NCI-H2107 treated with DMSO at 0.1 percent for 48 hours (cell line): ENCODE results near the gene CCDC15.
"Not testable (repeated sequence)": the region's sequence is repeated elsewhere in the genome, so short reads cannot be mapped to it uniquely, and the experiment has no call there.

Experiments
- DNase-seq: peaks from one replicate; lab custom pipeline; 2025; ENCODE audit not compliant: unreplicated experiment; lab: John Stamatoyannopoulos, UW

CCDC15 gene

DNA sequence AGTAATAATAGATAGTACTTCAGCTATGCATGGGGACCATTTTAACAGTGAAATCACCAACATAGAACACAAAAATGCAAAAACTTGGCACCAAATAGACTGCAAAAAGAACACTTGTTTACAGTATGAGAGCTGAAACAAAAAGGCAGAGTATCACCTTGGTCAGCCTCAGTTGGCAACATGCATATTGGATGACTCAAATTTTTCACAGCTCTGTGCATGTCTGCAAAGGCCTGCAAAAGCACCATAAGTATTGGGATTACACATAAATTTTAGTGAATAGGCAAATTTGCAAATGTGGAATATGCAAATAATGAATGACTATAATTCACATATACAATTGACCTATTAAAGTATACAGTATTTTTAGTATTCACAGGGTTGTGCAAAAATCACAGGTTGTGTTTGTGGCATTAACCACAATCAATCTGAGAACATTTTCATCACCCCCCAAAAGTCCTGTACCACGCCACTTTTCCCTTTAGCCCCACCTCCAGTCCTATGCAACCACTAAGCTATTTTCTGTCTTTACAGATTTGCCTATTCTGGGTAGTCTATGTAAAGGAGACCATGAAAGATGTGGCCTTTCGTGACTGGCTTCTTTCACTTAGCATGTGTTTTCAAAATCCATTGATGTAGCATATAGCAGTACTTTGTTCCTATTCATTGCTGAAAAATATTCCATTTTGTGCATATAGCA is 47.2 kb downstream of the CCDC15 start:
- DNase-seq = no peak

GRCh38 chr11:125001849-125002248 is 47.8 kb downstream of the CCDC15 start:
- no peak for DNase-seq

DNA sequence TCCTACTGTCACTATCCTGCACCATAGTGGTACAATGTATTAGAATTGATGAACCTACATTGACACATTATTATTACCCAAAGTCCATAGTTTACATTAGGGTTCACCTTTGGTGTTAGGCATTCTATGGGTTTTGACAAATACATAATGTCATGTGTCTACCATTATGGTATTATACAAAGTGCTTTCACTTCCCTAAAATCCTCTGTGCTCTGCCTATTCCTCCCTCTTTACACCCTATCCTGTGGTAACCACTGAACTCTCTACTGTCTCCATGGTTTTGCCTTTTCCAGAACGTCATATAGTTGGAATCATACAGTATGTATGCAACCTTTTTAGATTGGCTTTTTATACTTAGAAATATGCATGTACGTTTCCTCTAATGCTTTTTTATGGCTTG is 51.5 kb downstream of the CCDC15 start:
- DNase-seq = no peak

- DNase-seq = no peak
Measured at GRCh38 chr11:125016413-125016812, 62.4 kb downstream of the CCDC15 start.

DNA sequence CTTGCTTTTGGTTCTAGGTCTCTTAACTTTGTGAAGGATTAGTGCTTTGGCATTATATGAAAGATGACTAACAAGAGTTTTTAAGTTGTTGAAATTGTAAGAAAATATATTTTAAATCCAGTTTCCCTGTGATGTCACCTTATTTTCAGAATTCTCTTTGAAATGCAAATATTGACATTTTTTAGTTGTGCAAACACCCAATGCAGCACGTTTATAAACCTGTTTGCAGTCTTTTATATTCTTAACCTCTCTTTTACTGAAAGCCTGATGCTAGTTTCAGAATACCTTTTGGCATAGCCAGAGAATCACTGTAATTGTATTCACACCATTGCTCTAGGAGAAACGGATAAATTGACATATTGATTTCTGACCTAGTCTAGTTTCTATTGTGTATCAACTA is 66.3 kb downstream of the CCDC15 start:
- DNase-seq = no peak

GRCh38 chr11:125022551-125022950 is 68.5 kb downstream of the CCDC15 start:
- no peak for DNase-seq

- no peak for DNase-seq
Measured at GRCh38 chr11:125025968-125026367, 72.0 kb downstream of the CCDC15 start.

DNA sequence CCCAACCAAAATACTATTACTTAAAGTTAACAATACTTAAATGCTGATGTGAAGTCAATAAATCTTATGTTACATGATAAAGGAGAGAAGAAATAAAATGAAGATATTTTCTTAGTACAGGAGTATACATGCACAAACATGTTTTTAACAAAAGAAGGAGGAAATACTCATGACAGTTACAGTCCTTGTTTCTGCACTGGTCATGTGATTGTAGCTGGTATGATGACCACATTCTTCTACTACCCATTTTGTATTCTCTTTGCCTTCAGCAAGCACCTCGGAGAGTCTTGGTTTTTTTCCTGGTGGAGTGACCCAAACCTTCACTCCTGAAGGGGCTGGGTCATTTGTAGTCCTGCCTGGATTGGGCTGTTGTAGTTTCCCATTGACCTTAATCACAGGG is 75.4 kb downstream of the CCDC15 start:
- not testable (repeated sequence) for DNase-seq

- DNase-seq = no peak
Measured at GRCh38 chr11:125036933-125037332, 82.9 kb downstream of the CCDC15 start.

DNA sequence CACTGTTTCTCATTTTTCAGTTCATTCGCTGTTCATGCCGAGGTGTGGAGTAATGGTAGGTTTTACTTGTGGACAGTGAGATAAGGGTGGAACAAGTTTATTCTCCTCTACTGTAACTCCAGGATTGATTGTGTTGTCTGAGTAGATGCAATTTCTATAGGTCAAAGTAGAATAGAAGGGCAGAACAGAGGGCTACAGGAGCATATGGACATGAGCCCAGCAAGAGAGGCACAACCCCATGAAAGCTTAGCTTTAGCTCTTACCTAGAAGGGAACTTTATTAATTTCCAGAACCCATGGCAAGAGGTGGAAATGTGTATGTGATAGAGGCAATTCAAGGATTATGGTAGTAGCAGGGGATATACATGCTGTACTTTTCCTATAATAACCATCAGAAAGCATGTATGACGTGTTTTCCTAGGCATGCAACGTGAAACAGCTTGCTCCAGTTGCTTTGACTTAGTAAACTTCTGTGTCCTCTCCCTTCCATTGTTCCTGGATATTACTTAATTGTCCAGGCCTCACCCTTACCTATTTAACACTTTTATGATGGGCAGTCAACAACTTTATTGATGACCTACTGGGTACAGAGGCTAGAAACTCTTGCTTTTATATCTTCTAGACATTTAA is 95.3 kb downstream of the CCDC15 start:
- DNase-seq = no peak

- DNase-seq = no peak
Measured at GRCh38 chr11:125052047-125052446, 98.0 kb downstream of the CCDC15 start.

- no peak for DNase-seq
Measured at GRCh38 chr11:125053167-125053566, 99.2 kb downstream of the CCDC15 start.

DNA sequence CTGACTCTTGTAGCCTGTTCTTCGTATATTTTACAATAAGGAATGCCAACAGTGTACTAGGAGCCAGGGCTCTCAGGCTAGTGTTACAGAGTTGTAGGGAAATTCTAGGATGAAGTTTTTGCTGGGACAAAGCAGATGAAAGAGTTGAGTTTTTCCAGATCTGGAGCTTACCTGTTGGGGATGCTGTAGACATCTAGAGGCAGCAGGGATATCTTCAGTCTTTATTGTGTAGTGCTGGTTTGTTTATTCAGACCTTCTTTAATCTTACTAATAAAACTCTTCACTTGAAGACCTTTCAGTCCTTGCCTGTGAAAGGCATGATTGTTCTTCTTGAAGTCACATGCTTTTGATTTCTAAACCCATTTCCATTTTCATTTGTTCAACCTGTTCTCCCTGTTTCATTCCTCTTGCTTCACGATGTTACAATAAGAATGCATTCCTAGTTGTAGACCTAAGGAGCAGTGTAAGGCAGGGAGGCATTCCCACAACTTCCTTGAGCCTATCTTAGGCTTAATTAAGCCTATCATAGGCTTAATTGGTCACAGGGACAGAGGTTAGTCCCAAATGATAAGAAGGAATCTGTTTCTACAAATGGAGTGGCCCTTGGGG is 101.2 kb downstream of the CCDC15 start:
- no peak for DNase-seq

DNA sequence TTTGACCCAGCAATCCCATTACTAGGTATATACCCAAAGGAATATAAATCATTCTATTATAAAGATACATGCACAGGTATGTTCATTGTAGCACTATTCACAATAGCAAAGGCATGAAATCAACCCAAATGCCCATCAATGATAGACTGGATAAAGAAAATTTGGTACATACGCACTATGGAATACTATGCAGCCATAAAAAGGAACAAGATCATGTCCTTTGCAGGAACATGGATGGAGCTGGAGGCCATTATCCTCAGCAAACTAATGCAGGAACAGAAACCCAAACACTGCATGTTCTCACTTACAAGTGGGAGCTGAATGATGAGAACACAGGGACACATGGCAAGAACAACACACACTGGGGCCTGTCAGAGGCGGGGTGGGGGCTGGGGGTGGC is 102.1 kb downstream of the CCDC15 start:
- DNase-seq = not testable (repeated sequence)

DNA sequence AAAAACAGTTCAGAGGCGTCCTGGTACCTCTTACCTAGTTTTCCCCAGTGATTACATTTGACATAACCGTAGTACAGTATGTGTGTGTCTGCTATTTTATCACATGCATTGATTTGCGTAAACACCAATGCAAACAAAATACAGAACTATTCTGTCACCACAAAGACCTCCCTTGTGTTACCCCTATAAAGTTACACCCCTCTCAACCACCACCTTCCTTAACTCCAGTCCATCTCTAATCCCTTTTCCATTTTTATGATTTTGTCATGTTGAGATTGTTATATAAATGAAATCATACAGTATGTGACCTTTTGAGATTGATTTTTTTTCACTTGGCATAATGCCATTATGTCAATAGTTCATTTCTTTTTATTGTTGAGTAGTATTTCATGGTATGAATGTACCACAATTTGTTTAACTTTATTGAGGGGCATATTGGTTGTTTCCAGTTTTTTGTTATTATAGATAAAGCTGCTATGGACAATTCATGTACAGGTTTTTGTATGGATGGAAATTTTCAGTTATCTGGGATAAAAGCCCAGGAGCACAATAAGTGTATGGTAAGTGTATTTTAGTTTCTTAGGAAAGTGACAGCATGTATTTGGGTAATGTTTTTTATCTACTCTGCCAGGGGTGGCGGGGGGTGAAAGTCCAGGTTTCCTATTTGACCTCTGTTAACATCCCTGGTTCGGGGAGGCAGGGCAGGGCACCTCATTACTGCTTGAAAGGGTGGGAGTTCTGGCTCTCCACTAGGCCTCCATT is 103.1 kb downstream of the CCDC15 start:
- DNase-seq = no peak

DNA sequence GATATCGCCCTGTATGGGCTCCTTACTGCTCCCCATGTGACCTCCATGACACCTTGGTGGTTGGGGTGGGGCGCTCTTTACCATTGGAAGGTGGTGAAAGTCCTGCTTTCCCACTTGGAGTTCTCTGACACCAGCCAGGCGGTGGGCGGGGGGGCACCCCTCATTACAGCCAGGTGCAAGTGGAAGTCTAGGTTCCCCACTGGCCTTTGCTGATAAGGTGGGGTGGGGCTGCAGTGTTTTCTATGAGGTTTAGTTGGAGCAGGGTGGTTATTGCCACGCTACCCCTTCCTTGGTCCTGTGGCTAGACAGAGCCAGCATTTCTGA is 103.7 kb downstream of the CCDC15 start:
- no peak for DNase-seq

- no peak for DNase-seq
Measured at GRCh38 chr11:125061281-125061680, 107.3 kb downstream of the CCDC15 start.

GRCh38 chr11:125062218-125062930 is 108.4 kb downstream of the CCDC15 start:
- DNase-seq = no peak

DNA sequence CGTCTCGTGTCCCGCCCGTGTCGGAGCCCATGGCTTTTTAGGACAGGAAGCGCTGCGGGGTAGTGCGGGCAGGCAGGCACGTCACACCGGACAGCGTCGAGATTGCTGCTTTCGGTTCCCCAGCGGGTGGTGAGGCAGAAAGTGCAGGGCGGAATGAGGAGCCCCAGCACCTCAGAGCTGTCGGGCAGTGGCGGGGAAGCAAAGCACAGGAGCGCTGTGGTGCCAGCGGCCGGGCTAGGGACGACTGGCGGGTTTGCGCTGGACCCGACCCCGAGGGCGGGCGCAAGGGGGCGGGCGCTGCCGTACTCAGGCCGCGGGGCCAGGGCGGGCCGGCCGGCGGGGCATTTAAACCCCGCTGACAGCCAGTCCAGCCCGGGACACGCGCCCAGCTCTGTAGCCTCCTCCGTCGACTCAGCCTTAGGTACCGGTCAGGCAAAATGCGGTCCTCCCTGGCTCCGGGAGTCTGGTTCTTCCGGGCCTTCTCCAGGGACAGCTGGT is 109.0 kb downstream of the CCDC15 start, which contains the start of gene SLC37A2:
SLC37A2 (plus strand) TSS at position 375 of the 498 bp plus-strand sequence; CDS start at position 438, 63 bp downstream.
- DNase-seq = no peak

- DNase-seq = no peak
Measured at GRCh38 chr11:125063429-125064043, 109.5 kb downstream of the CCDC15 start.
